CD4-positive, alpha-beta T cell treated with Interleukin-4 for 4 hours (primary cell): Measurements from ENCODE around the gene OR4B1.

Experiments
- DNase-seq: peaks from one replicate; pipeline ENCODE4 v3.0.0-alpha.2; 2020

Gene OR4B1

GRCh38 chr11:48263423-48263911 lies 46.9 kb downstream of the OR4B1 start, which contains the start of gene OR4X1:
OR4X1 (plus strand) TSS chr11:48263861; CDS start chr11:48263861, 0 bp downstream.
- DNase-seq, result no peak
